Endothelial cell of umbilical vein (primary cell): Measurements from ENCODE around the gene TPP2.

Source experiments
- CTCF ChIP-seq, 2 donors: IDR thresholded peaks; 1 replicate in 1 of 2; 2 replicates in 1 of 2; pipeline ENCODE4 v1.5.1; 2011; ENCODE audit warnings: low read length in 2 of 2, mild to moderate bottlenecking in 2 of 2, moderate library complexity in 2 of 2, control low read depth in 1 of 2, inconsistent platforms in 1 of 2, low read depth in 1 of 2; ENCODE audit not compliant: insufficient read depth in 1 of 2; ENCODE audit errors: extremely low read depth in 1 of 2
- FOS ChIP-seq: IDR thresholded peaks from 2 replicates; pipeline ENCODE4 v1.6.1; 2011; ENCODE audit warnings: mild to moderate bottlenecking, low read length, moderate library complexity, borderline replicate concordance; ENCODE audit not compliant: insufficient read depth
- JUN ChIP-seq: IDR thresholded peaks from 2 replicates; pipeline ENCODE4 v1.6.1; 2011; ENCODE audit warnings: borderline replicate concordance, low read depth; ENCODE audit not compliant: insufficient read length, insufficient read depth

DNA sequence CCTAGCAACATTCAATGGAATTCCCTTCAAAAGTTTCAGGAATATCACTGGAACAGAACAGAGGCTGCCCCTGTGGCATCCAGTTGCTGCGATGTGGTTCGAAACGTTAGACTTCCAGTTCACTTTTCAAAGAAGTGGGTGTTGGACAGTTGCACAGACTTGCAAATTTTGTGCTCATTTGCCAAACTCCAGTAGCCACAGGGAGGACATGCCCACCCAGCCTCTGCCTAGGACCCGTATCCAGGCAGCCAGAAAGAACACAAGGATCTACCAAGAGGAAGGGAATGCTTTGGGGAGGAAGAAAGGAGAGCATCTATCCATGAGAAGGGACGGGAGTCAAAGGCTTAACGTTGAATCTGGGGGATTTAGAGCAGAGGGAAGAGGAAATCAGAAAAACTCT lies 98.2 kb downstream of the TPP2 start, which contains the start of gene METTL21C:
- no peak for TF ChIP-seq JUN
- TF ChIP-seq FOS, result no peak
- TF ChIP-seq CTCF (IDR thresholded peaks at IDR 0.05; ENCODE audit: extremely low read depth in 1 of 2, insufficient read depth in 1 of 2, low read depth in 1 of 2, low read length in 2 of 2), result no peak
